Central memory CD4-positive, alpha-beta T cell (primary cell): ENCODE results near the gene HOXA10.

Source experiments
- DNase-seq: peaks from one replicate; pipeline ENCODE4 v3.0.0; 2022

Gene HOXA10

DNA sequence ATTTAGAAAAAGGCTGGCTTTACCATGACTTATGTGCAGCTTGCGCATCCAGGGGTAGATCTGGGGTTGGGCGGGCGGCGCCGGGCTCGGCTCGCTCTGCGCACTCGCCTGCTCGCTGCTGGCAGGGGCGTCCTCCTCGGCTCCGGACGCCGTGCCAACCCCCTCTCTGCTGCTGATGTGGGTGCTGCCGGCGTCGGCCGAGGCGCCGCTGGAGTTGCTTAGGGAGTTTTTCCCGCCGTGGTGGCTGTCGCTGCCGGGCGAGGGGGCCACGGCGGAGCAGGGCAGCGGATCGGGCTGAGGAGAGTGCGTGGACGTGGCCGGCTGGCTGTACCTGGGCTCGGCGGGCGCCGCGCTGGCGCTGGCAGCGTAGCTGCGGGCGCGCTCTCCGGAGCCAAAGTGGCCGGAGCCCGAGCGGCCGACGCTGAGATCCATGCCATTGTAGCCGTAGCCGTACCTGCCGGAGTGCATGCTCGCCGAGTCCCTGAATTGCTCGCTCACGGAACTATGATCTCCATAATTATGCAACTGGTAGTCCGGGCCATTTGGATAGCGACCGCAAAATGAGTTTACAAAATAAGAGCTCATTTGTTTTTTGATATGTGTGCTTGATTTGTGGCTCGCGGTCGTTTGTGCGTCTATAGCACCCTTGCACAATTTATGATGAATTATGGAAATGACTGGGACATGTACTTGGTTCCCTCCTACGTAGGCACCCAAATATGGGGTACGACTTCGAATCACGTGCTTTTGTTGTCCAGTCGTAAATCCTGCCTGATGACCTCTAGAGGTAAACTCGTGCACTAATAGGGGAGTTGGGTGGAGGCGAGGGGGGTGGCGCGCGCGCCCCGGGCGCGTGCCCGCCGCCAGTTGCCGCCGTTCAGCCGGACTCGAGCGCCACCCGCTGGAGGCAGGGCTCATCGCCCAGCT lies 30.8 kb downstream of the HOXA10 start, which contains the start of gene HOXA5:
Gene HOXA5 (minus strand): TSS at position 659 of the 927 bp plus-strand sequence. CDS start 74 bp downstream, at position 585.
- no peak for DNase-seq

DNA sequence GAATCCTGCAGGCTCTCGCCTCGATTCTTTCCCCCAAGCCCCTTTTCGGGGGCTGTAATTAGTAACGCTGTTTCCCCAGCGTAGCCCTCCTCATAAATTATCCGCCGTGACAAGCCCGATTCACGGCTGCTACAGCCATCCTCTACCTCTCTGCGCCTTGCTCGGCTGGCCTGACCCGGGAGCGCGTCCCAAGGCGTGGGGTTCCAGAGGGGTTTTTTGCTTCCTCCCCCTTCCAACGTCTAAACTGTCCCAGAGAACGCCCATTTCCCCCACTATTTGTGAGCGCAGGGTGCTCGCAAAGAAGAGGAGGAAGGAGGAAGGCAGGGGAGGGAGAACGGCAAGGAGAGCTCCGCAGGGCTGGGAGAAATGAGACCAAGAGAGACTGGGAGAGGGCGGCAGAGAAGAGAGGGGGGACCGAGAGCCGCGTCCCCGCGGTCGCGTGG lies 31.5 kb downstream of the HOXA10 start:
- DNase-seq: no peak

DNA sequence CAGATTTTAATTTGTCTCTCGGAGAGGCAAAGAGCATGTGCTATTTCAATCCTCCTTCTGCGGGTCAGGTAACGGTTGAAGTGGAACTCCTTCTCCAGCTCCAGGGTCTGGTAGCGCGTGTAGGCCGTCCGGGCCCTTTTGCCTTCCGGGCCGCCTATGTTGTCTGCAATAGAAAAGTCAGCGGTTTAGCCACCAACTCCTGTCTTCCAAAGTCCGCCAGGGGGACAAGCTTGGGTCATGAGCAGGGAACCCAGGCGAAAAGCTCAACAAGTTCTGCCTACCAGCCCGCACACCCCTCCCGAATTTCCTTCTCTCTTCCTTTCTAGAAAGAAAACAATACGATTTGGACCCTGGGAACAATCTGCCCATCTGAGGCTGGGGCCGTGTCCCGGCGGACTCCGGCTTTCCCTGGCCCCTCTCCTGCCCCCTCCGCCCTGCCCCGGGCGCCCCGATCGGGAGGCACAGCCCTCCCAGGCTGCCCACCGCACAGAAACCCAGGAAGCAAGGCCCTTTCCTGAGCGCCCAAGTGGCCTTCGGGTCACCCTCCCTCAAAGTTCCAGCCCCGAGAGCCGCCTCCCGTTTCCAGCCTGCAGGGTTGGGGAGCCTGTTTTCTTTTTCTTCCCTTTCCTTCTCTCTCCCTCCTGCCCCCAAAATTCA lies 32.1 kb downstream of the HOXA10 start:
- DNase-seq: no peak

DNA sequence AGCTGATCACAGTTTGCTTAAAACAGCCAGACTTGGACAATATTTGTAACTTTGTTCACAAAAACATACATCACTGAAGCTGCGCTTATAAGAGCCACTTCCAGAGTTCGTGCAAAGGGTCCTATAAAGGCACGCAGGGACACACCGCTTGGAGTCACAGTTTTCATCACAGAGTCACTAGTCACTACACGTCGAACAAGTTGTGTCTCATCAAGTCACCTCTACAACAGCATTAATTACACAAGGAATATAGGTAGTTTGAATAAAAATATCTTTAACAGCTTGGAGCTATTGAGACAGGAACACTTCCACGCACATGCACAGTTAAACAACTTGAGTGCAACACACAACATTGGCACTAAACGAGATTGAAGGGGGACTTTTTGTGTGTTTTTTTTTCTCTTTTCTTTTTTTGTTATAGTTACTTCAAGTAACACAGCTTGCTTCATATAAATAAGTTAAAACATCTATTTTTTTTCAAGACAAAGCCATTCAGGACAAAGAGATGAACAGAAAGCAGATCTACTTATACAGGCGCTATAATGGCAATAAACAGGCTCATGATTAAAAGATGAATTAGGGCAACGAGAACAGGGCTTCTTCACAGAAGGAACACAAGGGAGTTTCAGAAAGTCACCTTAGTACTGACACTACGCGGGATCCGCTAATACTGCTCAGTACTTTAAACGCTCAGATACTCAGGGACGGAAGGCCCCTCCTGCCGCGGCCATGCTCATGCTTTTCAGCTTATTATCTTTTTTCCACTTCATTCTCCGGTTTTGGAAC lies 32.8 kb downstream of the HOXA10 start:
- DNase-seq: no peak

DNA sequence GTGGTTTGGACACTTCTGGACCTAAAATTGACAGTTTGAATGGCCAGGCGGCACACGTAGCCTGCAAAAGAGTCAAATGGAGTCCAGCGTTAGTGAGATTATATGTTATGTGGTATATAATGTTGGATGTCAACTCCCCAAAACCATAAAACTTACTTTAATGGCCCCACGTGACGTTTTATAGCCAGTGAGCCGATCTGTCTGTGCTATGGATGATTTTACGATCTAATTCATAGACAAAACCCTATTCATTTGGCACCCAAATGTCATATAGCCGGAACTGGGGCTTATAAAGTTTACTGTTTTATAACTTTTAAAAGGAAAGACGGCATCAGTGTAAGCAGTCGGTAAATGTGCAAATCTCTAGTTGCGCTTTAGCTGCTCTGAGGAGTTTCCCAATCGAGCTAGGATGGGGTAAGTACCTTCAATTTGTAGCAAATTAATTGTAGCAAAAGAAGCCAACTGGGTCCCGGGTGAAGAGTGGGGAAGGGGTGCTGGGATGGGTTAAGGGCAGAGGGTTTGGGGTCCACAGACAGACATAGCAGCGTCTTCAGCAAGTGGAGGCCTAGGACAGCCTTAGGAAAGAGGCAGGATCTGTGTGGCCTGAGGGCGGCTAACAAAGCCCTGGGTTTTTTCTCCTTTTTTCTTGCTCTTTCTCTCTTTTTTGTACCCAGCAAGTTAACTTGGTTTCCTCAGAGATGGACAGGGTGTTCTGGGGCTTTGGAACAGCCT lies 33.8 kb downstream of the HOXA10 start:
- DNase-seq: no peak

DNA sequence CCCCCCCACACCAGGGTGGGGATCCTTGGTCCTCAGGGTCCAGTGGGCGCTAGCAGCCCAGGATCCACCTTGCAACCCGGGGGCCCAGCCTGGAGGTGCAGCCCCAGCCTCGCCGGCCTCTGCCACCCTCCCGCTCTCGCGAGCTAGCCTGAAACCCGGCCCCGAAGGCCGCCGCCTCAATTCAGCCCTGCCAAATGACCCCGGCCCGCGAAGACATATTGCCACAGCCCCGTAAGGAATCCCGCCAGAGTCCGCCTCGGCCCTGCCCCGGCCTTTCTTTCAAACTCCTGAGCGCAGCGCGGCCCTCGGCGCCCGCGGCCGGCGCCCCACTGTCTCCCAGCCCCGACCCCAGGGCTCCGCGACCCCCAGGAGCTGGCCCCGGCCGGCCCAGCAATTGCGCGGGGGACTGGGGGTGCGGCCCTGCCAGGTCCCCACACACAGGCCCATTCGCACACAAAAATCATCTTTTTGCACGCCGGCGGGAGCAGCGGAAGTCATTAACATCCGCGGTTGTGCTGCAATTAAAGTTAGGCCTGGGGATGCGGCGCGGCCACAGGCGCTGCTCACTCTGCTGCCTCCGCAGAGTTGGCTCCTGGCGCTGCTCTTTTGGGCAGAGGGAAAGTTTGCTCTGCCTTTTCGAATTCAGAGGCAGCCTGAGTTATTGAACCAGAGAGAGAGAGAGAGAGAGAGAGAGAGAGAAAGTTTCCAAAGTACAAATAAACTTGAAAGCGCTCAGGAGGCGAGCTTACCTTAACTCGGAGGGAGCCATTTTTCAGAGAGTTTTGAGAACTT lies 34.6 kb downstream of the HOXA10 start:
- DNase-seq: no peak

DNA sequence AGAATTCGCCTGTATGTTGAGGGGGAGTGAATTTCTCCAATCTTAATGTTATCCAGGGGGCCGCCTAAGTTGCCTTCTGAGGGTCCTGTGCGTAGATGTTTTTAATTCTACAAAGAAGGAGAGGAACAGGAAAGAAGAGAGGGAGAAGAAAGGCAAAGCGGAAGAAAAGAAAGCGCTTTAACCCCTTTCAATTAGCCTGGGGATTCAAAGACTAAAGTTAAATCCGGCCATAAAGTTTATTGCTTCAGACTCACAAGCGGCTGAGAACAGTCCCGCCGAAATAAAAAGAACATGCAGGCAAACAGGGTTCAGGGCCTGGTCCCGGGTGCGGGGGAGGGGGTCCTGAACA lies 35.2 kb downstream of the HOXA10 start:
- no peak for DNase-seq

DNA sequence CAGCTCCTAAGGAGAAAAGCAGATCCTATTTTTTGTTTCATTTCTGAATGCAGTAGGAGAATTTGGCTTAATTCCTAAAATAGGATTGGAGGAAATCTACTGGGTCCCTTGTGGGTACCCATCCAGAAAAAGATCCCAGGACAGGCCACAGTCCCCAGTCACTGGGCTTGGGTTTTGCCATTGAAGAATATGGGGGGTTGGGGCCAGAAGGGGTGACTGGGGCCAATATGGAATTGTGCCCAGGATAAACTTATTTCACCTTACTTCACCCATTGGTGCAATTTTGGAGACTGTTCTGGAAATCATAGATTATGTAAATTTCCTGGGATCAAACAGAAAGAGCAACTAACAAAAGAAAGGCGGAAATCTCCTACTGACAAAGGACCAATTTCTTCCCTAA lies 35.6 kb downstream of the HOXA10 start:
- no peak for DNase-seq

DNA sequence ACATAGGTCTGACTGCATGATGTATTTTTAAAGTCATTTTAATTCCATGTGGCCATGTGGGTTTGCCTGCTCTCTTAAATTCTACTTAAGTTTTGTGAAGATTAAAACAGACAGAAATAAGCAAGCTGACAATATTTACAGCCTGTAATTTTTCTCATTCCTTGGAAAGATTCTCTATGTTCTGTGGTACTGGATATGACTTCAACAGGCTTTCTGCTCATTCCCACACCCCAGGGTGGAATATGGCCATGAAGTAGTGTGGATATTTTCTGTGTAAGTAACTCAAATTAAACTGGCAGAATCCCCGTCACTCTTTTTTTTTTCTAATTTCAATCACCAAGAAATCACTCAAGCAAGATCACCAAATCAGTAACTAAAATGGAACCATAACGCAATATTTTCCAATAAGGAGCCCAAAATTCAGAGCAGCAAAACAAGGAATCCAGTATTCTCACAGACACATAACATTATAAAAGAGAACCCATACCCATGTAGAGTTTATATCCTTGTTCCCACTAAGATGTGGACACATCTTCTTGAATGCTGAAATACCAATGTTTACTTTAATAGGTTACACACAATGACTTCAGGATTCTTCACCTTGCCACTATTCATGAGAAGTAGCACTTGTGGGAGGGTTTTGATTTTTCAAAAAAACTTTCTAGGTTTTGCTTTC lies 36.3 kb downstream of the HOXA10 start:
- DNase-seq: no peak

DNA sequence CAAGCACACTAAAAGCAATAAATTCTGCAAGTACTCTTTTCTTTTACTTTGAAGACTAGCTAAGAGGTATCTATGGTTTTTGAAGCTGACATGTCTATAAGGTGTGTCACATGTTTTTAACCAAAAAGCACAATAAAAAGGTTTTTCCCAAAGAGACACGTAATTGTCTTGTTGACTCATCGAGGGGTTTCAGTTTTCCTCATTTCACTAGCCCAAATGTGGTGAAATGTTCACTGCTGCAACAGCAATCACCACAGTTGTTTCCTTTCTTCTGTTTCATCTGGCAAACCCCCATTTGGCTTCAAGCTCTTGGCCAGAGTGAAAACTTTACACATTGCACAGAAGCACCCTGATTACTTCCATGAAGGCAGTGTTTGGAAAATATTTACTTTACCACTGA lies 39.7 kb downstream of the HOXA10 start:
- no peak for DNase-seq

DNA sequence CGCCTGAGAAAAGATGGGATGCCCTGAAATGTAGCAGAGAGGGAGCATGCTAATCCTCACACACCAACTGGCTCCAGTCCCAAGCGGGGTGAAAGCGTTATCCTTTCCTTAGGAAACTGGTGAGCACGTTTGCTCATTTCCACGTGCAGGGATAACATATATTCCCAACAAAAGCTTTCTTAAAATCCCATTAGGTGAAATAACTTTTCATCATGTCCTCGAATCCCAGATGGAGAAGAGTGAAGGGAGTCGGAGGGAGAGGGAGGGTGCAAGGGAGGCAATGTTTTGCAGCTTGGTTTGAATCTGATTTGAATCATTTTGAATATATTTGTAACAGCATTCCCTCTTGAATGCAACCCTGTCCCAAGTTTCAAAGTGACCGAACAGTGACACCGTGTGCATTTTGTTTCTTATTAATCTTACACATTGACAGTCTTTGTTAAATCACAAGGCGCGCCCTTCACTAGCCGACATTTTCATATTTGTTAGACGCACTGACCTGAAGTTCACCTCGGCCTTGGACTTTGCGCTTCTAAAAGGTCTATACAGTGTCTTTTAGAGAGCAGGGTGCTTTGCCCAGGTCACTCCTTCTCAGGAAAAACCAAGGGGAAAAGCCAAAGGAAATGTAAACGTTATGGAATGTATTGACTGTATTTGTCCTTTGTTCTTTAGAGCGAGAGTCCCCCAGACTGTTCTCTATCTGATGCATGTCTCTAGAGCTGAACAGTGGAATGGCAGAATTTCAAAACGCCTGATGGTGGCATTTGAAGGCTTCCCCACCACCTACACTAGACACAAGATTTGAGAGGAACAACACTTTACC lies 40.5 kb downstream of the HOXA10 start:
- DNase-seq: no peak

DNA sequence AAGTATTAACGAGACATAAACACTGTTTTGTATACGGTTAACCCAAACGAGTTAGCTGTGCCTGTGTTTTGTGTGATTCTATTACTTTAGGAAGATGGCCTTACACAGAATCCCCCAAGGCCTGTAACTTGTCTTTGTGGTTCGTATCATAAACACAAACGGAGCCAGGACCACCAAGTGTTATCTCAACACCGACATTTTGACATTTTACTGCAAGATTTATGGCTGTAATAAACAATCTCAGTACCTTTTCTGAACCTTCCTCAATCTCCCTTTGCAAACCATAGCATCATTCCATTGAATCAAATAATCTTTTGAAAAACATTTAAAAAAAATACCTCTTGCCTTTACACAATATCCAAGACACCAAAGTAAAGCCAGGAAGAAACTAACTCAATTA lies 41.1 kb downstream of the HOXA10 start:
- DNase-seq: no peak

DNA sequence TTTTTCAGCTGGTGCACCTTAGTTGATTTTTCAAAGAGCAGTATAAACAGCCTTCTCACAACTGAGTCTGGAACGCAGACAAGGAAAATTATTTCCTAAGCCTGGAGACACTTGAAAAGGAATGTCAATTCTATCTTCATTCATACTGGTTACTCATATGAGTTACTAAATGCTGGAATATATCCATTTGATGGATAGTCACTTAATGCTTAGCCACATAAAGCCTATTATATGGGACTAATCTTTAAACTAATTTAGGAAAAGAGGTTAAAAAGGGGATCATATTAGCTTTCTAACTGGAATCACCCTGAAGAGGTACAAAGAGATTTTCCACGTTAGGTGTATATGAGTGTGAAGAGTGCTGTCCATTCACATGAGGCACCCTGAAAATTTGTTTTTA lies 41.9 kb downstream of the HOXA10 start:
- DNase-seq: no peak

DNA sequence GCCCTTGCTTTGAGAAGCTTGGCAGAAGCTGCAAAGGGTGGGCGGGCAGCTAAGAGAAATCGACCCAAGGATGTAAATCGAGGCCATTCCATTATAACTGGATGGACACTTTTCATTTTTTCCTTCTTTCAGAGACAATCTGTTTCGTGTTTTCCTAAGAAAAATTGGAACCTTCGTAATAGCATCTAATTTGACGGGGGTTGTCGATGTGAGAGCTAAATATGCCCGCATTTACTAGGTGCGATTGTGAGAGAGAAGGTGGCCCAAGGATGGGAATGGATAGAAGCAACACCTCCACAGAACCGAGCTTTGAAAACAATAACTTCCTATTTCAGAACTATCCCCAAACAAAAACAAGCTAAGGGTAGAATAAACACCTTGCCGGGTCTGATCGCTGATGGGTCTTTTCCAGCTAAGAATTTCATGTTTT lies 42.7 kb downstream of the HOXA10 start:
- no peak for DNase-seq

DNA sequence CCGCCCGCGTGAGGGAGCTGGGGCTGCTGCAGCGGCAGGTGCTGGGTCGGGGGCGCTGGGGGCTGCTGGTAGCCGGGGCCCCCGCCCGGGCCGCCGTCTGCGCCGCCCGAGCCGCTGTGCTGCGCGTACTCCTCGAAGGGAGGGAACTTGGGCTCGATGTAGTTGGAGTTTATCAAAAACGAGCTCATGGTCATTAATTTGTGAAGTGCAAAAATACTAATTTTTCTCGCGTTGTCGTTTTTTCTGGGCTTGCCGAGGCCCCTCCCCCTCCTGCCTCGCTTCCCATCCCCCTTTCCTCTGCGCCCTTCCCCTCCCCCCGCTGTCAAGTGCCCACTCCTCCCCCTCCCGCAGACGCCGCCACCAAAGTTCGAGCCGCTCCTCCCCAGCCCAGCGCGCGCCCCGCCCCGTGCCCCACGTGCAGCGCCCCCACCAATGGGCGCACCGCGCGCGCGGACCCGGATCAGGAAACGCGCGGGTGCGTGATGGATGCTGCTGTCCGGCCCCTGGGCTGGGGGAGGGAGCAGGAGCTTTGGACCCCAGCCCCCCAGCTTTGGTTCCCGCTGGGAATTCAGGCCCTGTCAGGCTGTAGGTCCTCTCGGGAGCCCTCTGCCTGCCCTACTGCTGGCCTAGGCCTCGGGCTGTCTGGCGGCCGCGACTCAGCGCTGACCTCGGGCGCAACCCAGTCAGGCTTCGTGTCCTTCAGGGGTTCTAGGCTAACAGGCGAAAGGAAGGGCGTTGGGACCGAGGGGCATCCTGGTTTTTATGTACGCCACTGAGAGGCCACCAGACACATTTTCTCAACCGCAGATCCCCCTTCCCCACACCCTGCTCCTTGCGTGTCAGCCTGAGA lies 43.4 kb downstream of the HOXA10 start, which contains the start of gene HOXA4:
Gene HOXA4 (minus strand): TSS at position 218 of the 850 bp plus-strand sequence. CDS start 24 bp downstream, at position 194.
- DNase-seq: peak; percentile 62

DNA sequence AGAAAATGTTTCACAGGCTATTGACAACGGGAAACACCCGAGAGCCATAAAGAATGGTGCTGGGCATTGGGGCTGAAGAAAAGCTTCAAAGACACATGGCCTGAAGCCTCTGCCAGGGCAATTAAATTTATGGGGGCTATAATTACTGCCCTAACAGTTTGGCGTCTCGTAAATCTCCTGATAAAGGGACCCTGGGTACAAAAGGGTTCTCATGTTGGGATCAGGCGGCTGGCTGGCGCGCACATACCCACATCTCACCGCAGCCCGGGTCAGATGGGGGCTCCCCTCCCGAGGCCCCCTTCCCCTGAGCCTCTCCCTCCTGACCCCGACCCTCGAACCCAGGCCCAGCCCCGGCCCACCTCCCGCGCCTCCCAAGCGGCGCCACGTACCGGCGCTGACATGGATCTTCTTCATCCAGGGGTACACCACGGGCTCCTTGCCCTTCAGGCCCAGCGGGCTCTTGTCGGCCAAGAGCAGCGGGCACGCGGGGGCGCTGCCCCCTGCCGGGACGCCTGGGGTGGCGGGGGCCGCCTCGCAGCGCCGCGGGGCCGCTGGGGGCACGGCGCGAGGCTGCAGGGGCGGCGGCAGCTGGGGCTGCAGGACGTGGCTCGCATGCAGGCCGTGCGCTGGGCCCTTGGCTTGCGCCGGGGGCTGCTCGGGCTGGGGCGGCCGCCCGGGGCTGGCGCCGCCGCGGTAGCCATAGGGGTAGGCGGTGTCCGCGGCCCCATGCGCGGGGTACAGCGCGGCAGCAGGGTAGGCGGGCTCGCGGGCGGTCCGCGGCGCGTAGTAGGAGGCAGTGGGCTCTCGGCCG lies 44.2 kb downstream of the HOXA10 start:
- no peak for DNase-seq

DNA sequence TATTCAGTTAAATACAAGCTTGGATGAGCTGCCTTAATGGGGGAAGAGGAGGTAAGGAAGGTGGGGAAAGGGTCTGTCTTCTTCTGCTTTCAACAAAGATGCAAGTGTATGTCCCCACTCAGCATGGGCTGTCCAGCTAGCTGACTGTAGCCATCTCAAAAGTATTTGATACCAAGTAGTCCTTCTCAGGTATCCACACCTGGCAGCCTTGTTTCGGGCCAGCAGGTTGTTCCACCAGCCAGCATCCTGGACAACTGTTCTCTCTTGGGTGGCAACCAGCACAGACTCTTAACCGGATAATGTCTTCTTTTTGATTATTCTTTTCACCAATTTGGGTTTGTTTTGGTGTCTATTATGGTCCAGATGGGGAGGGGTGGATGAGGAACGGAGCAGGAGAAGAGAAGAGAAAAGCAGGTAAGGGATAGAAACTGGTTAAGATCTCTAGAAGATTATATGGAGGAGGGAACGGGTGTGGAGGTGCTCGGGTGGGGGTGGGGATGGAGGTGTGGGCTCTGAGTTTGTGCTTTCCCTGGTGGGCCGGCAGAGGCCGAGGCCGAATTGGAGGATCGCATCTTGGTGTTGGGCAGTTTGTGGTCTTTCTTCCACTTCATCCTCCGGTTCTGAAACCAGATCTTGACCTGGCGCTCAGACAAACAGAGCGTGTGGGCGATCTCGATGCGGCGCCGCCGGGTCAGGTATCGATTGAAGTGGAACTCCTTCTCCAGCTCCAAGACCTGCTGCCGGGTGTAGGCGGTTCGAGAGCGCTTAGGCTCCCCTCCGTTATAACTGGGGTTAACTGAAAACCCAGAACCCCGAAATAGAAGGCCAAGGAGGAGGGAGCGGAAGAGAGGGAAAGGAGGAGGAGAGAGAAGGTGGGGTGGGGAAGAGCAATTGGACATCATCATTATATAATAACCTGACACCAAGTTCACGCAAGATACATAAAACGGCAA lies 45.1 kb downstream of the HOXA10 start:
- no peak for DNase-seq
